ENCODE results near the gene RYR3. TPM values are rescaled to one million over a fixed set of nuclear protein-coding genes. Genes with fewer than 3 reads are reported as not detected.

The RYR3 gene
- total RNA-seq, 1 donor, result not detected

GRCh38 chr15:33384307-33384706, 73.5 kb downstream of the RYR3 start:
- DNase-seq (ENCODE audit: low read depth), result no peak
- TF ChIP-seq CTCF (IDR thresholded peaks at IDR 0.05; ENCODE audit: insufficient read depth, low read depth, low read length), result no peak
- H3K4me3 ChIP-seq (ENCODE audit: low read depth, low read length), result no peak overlapping the region

- DNase-seq (ENCODE audit: low read depth), result no peak
- no peak overlapping the region for H3K4me3 ChIP-seq (ENCODE audit: low read depth, low read length)
- no peak for TF ChIP-seq CTCF (IDR thresholded peaks at IDR 0.05; ENCODE audit: insufficient read depth, low read depth, low read length)
Measured at GRCh38 chr15:33392453-33392852, 81.7 kb downstream of the RYR3 start.

- no peak for DNase-seq (ENCODE audit: low read depth)
- TF ChIP-seq CTCF (IDR thresholded peaks at IDR 0.05; ENCODE audit: insufficient read depth, low read depth, low read length), result no peak
- H3K4me3 ChIP-seq (ENCODE audit: low read depth, low read length), result no peak overlapping the region
Measured at GRCh38 chr15:33393546-33393945, 82.8 kb downstream of the RYR3 start.

- no peak for DNase-seq (ENCODE audit: low read depth)
- no peak overlapping the region for H3K4me3 ChIP-seq (ENCODE audit: low read depth, low read length)
- no peak for TF ChIP-seq CTCF (IDR thresholded peaks at IDR 0.05; ENCODE audit: insufficient read depth, low read depth, low read length)
Measured at GRCh38 chr15:33395321-33395720, 84.6 kb downstream of the RYR3 start.

GRCh38 chr15:33395846-33396245, 85.1 kb downstream of the RYR3 start:
- no peak for DNase-seq (ENCODE audit: low read depth)
- H3K4me3 ChIP-seq (ENCODE audit: low read depth, low read length), result no peak overlapping the region
- no peak for TF ChIP-seq CTCF (IDR thresholded peaks at IDR 0.05; ENCODE audit: insufficient read depth, low read depth, low read length)

GRCh38 chr15:33396475-33396874, 85.7 kb downstream of the RYR3 start:
- no peak for DNase-seq (ENCODE audit: low read depth)
- H3K4me3 ChIP-seq (ENCODE audit: low read depth, low read length), result no peak overlapping the region
- no peak for TF ChIP-seq CTCF (IDR thresholded peaks at IDR 0.05; ENCODE audit: insufficient read depth, low read depth, low read length)

- no peak for DNase-seq (ENCODE audit: low read depth)
Measured at GRCh38 chr15:33398555-33398954, 87.8 kb downstream of the RYR3 start.

More at GRCh38 chr15:33398555-33398954, 87.8 kb downstream of the RYR3 start:
- no peak overlapping the region for H3K4me3 ChIP-seq (ENCODE audit: low read depth, low read length)
- no peak for TF ChIP-seq CTCF (IDR thresholded peaks at IDR 0.05; ENCODE audit: insufficient read depth, low read depth, low read length)

All from fibroblast of villous mesenchyme (primary cell).